GM19468 (cell line): ENCODE measurements around the gene TRIM67.

Experiments used
- ATAC-seq: cut with Tn5 transposase; IDR thresholded peaks from one replicate; pipeline ENCODE4 v1.9.1; 2021; ENCODE audit warnings: mild to moderate bottlenecking, moderate library complexity, moderate number of reproducible peaks; ENCODE audit not compliant: unreplicated experiment; ENCODE audit errors: extremely low read depth

Gene TRIM67

GRCh38 chr1:231181271-231181670 is 19.4 kb downstream of the TRIM67 start:
- no peak for ATAC-seq

GRCh38 chr1:231182317-231182716 is 20.5 kb downstream of the TRIM67 start:
- ATAC-seq: no peak

DNA sequence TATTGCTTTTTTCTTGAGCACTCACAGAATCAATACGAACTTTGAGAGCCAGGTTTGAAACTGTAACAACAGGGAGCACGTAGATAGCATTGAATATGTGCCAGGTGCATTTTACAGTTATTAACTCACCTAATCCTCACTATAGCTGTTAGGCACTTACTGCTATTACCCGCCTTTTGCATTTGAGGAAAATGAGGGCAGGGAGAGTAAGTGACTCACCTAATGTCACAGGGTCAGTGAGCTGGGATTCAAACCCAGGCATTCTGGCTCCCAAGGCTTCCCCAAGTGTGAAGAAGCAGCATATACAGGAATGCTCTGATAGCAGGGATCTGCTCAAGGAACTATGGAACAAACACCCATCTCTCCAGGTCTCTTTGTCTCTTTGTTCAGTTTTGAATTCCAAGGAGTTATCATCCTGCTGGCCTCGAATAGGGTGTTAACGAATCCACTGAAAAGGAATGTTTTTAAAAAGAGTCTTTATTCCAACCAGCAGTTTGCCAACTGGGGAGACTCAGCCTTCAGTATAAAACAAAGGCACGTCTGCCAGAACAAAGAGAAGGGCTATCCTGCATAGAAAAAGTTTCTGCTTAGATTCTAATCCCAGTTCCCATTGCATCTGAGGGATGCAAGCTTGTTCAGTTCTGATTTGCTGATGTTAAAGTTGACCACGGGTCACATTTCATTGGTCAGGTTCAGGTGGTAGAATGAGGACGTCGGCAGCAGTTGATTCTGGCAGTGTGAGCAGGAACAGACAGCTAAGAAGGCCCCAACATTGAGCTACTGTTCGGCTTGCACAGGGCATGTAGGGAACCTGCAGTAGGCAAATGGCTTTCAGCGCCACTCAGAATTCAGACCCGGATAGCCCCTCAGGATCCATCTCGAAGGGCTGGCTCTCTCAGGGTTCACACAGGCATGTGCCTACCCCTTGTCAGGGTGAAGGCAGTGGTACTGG is 22.1 kb downstream of the TRIM67 start:
- no peak for ATAC-seq

DNA sequence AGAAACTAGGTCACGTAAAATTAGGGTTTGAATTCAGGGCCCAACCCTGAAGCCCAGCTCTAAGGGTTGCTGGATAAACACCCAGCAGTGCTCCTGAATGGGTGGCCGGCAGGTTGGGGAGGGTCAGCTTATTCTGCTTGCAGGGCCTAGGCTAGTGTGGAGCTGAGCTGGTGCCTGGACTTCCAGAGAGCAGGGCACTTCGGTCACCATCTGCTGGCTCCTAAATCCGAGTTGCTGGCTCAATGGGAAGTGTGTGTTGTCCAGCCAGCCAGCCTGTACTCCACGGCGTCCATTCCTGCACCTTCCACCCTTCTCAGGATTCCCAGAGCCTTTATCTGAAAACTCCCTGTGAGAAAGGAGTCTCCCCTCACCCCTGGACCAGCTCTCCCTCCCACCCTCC is 23.0 kb downstream of the TRIM67 start:
- no peak for ATAC-seq

GRCh38 chr1:231185391-231185790 is 23.5 kb downstream of the TRIM67 start:
- no peak for ATAC-seq

GRCh38 chr1:231186356-231187115 is 24.7 kb downstream of the TRIM67 start:
- no peak for ATAC-seq

- no peak for ATAC-seq
These were observed 25.7 kb downstream of the TRIM67 start for GRCh38 chr1:231187571-231187970.

DNA sequence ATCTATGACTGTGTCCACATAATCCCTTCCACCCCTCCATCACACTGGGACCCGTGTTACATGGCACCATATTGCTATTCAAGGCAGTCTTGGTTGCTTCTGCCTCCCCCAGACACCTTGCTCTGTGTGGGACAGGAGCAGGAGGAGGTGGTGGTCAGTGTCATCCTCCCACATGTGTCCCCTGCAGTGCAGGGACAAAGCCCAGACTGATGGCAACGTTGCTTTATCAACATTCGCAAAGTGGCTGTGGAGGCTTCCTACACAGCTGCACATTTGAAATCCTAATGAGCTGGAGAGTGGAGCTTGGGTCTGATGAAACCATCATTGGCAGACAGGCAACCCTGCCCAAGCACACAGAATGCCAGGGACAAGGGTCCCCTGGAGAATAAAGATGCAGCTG is 26.2 kb downstream of the TRIM67 start:
- no peak for ATAC-seq

GRCh38 chr1:231188768-231189167 is 26.9 kb downstream of the TRIM67 start:
- ATAC-seq: no peak

- no peak for ATAC-seq
These were observed 27.9 kb downstream of the TRIM67 start for GRCh38 chr1:231189683-231190270.

- no peak for ATAC-seq
These were observed 28.6 kb downstream of the TRIM67 start for GRCh38 chr1:231190456-231190855.

DNA sequence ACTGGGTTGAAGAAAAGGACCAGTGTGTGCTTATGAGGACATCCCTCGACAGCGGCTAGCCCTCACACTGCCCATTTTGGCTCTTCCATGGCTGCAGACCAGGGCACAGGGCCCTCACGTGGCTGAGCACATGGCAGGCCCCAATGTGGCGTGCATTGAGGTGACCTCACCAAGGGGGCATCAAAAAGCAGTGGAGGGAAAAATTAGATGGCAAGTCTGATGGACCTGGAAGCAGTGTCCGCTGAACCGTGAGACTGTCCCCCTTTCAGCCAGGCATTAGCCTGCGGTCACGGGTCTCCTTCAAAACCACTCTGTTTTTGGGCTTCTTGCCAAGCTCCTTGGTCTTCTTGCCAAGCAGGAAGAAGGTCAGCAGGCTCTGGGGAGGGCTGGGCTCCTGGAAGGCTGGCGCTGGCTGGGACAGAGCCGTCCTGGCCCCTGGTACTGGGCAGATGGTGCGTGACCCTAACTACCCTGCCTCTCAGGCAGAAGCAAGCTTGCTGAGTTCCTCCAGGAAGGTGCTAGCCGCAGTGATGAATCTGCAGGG is 30.8 kb downstream of the TRIM67 start:
- no peak for ATAC-seq

DNA sequence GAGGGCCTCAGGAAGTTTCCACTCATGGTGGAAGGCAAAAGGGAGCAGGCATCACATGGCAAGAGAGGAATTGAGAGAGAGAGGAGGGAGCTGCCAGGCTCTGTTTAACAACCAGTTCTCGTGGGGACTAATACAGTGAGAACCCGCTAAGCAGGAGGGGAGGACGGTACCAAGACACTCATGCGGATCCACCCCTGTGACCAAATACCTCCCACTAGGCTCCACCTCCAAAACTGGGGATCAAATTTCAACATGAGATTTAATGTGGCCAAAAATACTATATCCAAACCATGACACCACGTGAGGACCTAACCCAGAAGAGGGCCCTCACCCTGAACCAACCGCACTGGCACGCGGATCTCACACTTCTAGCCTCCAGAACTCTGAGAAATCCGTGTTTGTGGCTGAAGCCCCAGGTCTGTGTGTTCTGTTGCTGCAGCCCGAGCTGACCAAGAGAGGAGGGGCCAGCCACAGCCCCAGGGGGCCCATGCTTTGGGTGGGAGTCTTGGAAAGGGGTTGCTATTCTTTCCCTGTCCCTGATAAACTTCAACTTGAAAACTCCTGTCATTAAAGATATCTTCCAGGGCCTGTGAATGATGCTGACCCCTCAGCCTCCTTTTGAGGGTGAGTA is 32.0 kb downstream of the TRIM67 start:
- ATAC-seq: no peak

DNA sequence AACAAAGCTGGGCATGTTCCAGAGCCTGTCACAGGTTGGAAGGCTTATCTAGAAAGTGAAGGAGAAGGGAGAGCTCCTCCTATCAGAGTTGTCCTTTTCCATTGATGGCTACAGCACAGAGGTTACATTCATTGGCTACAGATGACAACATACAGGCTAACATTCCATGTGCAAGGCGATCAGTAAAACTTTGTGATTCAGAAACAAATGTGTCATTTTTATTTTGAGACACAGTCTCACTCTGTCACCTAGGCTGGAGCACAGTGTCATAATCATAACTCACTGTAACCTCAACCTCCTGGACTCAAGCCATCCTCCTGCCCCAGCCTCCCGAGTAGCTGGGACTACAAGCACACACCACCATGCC is 32.6 kb downstream of the TRIM67 start:
- no peak for ATAC-seq

DNA sequence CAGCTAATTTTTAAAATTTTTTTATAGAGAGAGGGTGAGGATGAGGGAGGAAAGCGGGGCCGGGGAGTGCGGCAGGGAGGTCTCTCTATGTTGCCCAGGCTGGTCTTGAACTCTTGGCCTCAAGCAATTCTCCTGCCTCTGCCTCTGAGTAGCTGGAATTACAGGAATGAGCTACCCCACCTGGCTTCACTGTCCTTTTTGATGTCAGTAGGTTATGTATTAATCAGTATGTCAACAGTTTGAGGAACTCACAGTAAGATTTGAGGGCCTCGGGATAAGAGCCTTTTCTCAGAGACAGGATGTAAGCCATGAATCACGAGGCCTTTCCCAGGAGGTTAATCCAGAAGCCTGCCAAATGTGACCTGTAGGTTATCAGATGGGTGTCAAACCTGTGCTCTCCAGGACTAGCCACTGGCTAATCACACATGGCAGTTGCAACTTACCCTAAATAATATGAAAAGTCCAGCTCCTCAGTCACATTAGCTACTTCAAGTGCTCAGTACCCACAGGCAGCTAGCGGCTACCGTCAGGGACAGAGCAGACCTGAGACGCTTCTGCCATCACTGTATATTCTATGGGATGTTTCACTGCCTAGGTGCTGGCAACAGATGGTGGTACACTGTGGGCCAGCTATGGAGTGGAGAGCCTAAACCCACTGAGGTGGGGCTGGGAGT is 33.1 kb downstream of the TRIM67 start:
- ATAC-seq: no peak

DNA sequence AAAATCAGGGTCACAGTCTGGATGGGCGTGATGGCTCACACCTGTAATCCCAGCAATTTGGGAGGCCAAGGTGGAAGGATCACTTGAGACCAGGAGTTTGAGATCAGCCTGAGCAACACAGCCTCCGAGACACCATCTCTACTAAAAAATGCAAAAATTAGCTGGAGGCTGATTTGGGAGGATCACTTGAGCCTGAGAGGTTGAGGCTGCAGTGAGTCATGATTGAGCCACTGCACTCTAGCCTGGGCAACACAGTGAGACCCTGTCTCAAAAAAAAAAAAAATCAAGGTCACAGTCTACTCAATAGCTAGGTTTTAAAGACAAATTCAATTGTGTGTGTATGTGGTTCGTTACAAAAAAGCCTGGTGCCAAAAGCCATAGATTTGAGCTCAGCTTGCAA is 34.4 kb downstream of the TRIM67 start:
- no peak for ATAC-seq

DNA sequence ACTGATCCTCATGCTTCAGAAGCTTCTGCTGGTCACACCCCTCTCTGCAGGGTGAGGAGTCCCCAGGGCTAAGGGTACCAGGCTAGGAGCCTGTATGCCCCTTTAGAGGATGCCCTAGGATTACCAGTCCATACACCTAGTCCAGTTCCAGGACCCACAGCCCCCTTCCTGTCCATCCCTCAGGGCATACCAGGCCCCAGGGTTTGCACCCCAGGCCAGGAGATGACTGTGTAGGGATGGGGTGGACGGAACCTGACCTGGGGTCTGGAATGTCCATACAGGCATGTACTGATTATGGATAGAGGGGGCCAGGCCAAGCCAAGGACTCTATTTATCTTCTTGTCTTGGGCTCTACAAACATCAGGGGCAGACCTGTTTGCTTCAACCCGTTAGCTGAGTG is 34.9 kb downstream of the TRIM67 start:
- ATAC-seq: no peak

DNA sequence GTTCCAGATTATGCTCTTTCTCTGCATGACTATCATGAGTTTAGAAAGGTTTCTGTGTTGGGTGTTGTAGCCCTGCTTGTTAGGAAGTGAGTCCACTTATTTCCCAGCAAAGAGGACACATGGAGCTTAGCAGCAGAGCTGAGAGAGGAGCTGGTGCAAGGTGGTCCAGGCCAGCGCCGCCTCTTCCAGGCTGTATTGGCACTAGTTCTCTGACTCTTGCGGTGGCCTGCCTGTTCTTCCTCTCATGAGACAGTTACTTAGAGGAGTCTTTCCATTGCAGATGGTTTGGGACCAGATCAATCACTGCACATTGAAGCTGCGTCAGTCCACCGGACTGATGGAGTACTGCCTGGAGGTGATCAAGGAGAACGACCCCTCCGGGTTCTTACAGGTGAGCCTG is 38.0 kb downstream of the TRIM67 start:
- ATAC-seq: no peak

DNA sequence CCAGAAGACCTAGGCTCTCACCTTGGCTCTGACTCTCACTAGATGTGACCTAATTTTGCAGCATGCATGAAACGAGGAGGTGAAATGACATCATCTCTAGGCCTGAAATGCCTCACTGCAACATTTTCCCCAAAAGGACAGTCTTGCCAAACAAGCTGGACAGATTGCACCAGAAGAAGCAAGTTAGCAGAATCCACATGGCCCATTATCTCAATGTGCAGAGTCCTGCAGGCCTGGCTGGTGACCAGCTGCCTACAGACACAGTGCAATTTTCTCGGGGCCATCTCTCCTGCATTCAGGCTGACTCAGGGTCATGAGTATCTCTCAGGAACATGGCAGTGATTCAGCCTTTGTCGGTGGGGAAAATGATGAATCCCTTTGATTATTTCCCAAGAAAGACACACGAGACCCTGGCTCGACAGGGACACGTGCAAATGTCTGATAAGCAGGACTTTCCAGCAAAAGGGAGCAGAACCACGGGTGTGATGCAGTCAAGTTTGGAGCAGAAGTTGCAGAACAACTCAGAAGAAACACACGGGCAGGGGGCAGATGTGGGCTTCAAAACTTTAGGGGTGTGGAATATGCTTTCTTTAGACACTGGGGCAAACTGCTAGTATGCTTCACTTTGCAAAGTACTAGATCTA is 38.7 kb downstream of the TRIM67 start:
- ATAC-seq: no peak
